ENCODE data around the gene ATXN1.

Gene ATXN1

GRCh38 chr6:16314296-16314695 is 447.0 kb downstream of the ATXN1 start:
- no peak for DNase-seq (ENCODE audit: low read depth in 2 of 2)

- DNase-seq (ENCODE audit: low read depth in 2 of 2) = no peak
Measured at GRCh38 chr6:16313732-16314131, 447.5 kb downstream of the ATXN1 start.

DNA sequence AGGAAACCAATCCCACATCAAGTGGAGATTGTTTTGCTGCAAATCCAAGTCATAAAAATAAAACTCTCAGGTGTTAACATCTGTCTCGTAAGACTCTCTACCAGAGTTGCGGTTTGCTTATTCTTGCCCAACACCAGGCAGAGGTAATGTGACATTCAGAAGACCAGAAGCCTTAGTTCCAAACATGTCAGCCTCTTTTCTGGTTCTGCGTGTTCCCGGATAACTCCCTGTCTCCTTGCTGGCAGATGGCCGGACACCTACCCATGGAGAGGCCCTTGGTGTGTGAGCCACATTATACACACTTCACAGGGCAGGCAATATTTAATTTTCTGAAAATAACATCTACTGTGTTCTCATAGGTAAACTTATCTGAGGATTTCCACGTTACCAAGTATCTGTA is 449.5 kb downstream of the ATXN1 start:
- DNase-seq (ENCODE audit: low read depth in 2 of 2) = no peak

- no peak for DNase-seq (ENCODE audit: low read depth in 2 of 2)
Measured at GRCh38 chr6:16306334-16306733, 454.9 kb downstream of the ATXN1 start.

DNA sequence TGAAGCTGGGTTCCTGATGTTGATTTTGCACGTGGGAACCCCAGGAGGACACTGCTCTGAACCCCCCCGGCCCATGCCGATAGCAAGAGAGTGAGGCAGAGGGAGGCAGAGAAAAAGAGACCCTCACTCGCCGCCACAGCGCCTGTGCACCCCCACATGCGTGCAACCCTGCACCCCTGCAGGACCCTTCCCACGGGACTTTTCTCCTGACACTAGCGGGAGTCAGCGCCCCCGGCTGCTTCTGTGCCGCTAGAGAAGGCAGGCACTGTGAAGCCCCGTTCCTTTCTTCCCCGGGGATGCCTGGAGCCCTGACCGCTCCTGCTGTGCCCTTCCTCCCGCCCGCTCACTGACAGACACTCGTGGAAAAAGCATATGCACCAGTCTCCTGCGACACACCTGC is 455.5 kb downstream of the ATXN1 start:
- DNase-seq (ENCODE audit: low read depth in 2 of 2) = no peak

DNA sequence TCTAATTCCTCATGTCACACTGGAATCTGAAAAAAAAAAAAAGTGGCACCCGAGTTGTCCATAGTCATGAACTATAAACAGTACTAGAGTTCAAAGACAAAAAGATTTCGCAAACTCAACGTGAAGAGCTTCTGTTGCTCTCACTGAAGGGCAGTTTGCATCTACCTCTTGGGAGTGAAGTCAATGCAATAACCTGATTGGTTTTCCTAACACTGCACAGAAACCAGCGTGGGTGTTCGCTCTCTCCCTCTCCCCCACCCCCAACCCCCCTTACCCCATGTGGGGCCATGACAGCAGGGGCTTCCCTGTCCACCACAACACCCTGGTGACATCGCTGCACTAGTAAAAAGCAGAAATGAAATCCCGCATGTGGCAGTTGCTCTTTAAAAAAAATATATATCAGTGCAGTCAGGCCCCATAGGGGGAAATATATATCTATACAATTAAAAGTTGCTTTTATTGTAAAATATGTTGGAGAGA is 456.0 kb downstream of the ATXN1 start:
- DNase-seq (ENCODE audit: low read depth in 2 of 2) = no peak

DNA sequence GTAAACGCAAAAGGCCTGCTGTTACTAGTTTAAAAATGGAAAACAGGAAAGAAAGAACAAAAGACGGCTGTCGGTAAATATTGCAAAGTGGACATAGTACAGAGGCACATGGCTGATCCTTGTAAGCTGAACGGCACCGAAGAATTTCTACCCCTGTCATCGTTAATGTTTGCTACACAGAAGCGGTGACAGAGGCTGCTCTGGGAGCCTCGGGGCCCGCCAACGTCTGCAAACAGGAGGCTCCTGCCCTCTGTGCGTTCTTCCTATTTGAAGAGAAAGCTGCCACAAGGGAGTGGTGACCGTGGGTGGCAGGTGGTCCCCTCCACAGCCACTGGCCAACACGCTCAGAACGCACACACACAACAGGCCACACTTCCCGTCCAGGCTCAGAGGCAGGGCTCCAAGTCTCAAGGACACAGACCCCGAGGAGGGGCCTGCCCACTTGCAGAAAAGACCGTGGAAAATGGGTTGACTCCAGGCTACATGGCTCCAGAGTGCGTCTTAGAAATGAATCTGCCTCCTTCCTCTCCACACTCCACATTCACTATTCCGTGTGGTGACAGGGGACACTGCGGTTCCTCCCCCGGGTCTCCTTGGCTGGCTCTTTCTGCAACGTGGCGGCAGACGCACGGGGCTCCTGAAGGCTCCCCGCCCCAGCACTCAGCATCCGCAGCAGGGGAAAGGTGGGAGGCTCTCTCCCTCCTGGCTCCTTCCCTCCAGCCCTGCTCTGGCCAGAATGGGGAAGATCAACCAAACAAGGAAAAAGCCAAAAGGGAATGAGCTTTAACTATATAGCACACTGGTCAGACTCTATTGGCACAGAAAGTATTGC is 458.3 kb downstream of the ATXN1 start:
- DNase-seq (ENCODE audit: low read depth in 2 of 2) = no peak

DNA sequence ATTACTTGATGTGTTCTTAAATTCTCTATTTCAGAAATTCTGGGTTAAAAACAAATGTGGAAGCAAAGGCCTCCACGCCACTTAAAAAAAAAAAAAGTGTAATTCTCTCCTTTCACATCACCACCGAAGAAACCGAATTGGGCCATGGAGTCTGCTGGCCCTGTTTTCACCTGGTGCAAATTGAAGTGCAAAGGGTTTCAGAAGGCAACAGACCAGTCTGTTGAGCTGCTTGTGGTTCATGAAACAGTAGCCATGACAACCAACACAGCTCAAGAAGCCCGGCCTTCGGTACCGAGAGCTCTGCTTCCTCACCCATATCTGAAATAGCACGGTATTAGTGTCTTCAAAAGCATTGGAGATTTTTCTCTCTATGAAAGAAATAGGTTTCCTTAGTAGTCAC is 459.7 kb downstream of the ATXN1 start:
- no peak for DNase-seq (ENCODE audit: low read depth in 2 of 2)

DNA sequence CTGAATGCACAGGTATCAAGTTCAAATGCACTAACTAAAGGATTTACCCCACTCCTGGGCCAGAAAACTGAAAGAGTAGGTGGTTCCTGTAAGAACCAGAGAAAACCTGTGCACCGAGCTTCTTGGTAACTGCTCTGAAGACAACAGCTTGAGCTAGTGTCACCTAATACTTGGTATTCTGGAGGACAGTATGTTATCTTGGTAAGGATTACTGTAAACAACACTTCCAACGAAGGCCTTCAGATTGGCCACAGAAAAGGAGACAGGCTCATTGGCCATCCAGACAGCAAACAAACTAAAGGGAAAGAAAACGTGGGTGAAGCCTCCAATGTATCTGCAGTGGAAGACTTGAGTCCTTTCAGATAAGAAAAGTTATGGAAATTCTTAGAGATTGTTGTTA is 461.4 kb downstream of the ATXN1 start:
- DNase-seq (ENCODE audit: low read depth in 2 of 2) = no peak

GRCh38 chr6:16296061-16296670 is 465.1 kb downstream of the ATXN1 start:
- DNase-seq (ENCODE audit: low read depth in 2 of 2) = no peak

DNA sequence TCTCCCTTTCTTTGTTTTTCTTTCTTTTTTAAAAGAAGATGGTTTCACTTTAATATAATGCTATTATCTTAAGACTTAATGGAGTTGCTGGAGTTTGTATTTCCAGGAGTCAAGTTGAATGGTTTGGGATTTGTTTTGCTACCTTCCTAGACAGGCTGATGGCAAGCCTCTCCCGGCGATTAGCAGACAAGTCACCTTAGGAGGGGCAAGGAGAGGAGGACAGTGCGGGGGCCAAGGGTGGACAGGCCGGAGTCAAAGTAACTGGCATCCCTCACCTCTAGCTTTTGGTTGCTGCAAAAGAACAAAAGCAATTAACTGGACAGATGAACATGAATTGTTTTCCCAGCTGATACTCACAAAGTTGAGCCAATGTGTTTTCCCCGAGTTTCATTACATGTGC is 465.8 kb downstream of the ATXN1 start:
- DNase-seq (ENCODE audit: low read depth in 2 of 2) = no peak

DNA sequence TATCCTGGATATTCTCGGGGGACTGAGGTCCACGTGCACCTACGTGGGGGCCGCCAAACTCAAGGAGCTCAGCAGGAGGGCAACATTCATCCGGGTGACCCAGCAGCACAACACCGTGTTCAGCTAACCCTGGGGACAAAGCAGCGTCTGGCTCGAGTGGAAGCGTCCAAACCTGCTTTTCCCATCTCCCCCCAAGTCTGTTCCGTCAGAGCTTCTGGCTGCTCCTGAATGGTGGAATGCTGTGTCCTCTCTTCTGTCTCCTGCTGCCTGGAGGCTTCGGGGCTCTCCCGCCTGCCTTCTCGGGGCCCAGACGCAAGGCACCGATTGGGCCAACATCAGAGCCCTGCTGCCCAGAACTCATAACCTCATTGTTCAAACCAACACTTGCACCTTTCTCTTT is 466.2 kb downstream of the ATXN1 start:
- DNase-seq (ENCODE audit: low read depth in 2 of 2) = no peak

DNA sequence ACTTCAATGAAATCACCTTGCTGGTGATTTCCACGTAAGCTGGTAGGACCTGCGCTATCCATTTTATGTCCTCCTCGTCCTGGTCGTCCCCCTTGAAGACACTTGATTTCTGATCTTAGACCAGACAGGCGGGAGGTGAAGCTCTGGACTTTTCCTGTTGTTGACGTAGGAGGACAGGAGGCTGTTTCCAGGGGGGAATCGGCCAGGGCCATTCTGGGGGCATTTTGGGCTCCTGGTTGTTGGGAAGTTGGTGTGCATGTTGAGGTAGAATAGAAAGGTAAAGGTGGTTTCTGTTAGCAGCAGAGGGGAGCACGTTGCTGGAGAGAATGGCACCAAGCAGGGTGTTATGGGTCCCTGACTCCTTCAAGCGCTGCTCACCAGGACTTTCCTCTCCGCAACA is 466.9 kb downstream of the ATXN1 start:
- no peak for DNase-seq (ENCODE audit: low read depth in 2 of 2)

DNA sequence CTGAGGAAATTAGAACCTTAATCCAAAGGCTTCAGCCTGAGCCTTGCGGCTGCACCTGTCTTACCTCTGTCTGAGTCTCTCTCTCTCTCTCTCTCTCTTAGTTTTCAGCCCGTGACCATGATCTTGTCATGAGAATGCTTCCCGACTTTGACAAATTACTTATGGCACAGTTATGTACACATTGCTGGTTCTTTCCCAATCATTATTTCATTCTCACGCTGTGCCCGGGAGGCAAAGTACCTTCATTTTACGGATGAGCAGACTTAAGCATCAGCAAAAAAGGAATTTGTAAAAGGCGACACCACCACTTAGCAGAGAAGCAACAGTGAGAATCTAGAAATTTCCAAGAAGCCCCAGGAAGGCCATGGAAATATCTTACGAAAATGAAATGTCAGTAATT is 468.3 kb downstream of the ATXN1 start:
- DNase-seq (ENCODE audit: low read depth in 2 of 2) = no peak

- DNase-seq (ENCODE audit: low read depth in 2 of 2) = no peak
Measured at GRCh38 chr6:16292432-16292831, 468.8 kb downstream of the ATXN1 start.

- DNase-seq (ENCODE audit: low read depth in 2 of 2) = no peak
Measured at GRCh38 chr6:16291739-16292138, 469.5 kb downstream of the ATXN1 start.

- no peak for DNase-seq (ENCODE audit: low read depth in 2 of 2)
Measured at GRCh38 chr6:16288163-16288562, 473.1 kb downstream of the ATXN1 start.

DNA sequence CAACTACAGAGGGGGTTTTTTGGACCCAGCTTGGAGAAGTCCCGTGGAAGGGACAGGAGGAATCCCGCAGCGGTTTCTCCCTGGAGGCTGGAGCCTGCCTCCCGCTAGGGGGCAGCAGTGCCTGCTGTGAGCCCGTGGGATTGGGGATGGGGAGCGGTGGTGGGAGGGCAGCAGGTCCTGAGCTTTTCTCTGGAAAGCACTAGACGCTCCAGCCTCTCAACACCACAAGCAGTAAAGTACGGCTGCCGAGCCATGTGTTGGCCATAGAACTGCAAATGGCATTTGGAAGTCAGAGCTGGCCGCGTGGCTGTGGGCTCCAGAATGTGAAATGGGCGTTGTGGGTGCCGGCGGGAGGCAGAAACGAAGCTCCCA is 475.1 kb downstream of the ATXN1 start:
- DNase-seq (ENCODE audit: low read depth in 2 of 2) = peak; percentile 16 to 20

GRCh38 chr6:16285467-16286150 is 475.7 kb downstream of the ATXN1 start:
- DNase-seq (ENCODE audit: low read depth in 2 of 2) = no peak

GRCh38 chr6:16284472-16284871 is 476.8 kb downstream of the ATXN1 start:
- no peak for DNase-seq (ENCODE audit: low read depth in 2 of 2)

- no peak for DNase-seq (ENCODE audit: low read depth in 2 of 2)
Measured at GRCh38 chr6:16282370-16282769, 478.9 kb downstream of the ATXN1 start.

- DNase-seq (ENCODE audit: low read depth in 2 of 2) = no peak
Measured at GRCh38 chr6:16279243-16279642, 482.0 kb downstream of the ATXN1 start.

DNA sequence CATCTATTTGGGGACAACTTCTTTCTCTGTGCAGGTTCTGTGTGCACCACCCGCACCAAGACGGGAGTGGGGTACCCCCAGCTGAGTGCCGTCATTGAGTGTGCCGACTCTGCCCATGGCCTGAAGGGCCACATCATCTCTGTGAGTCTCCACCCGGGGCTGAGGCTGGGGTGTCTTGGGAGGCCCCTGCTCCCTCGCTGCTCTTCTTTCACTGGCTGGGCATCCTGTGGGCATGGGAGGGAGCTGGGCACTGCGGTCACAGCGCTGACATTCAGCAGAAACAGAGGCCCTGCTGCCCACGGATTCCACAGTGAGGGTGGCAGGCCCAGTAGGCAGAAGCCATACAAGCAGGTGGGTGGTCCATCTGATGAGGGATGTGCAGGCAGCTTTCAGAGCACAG is 482.5 kb downstream of the ATXN1 start:
- DNase-seq (ENCODE audit: low read depth in 2 of 2) = no peak

All from fibroblast of skin of left quadriceps (primary cell).